MCF 10A (cell line): ENCODE results near the gene NAA80. TPM values are rescaled to one million over a fixed set of nuclear protein-coding genes. Genes with fewer than 3 reads are reported as not detected.

Source experiments
- BruUV-seq: library from RNA; stranded (reverse); fragments of 400-500 nt; replicated peaks from 2 replicates; lab custom pipeline; 2021; lab: Mats Ljungman, UMichigan
- CTCF ChIA-PET: fragments of 300-600 bp; sonication (Branson Sonifier 250); formaldehyde crosslinking; extraction: SDS; loops from one replicate; lab custom pipeline; 2021; ENCODE audit warnings: antibody characterized with exemption, inconsistent platforms; lab: Yijun Ruan, JAX
- POLR2A ChIA-PET: fragments of 300-600, 350-650 bp; sonication (Branson Sonifier 250); formaldehyde crosslinking; extraction: SDS; loops from one replicate; lab custom pipeline; 2020; ENCODE audit warnings: antibody characterized with exemption, inconsistent platforms; lab: Yijun Ruan, JAX
- DNase-seq: peaks from one replicate; pipeline ENCODE4 v3.0.0-alpha.2; 2018; ENCODE audit not compliant: unreplicated experiment
- H3K27ac Mint-ChIP-seq: one replicate; pipeline ENCODE4 v1.8.0; 2022; ENCODE audit warnings: mild to moderate bottlenecking, low read depth, mixed read lengths; ENCODE audit not compliant: unreplicated experiment
- H3K27me3 Mint-ChIP-seq: one replicate; pipeline ENCODE4 v1.8.0; 2022; ENCODE audit warnings: mixed read lengths; ENCODE audit not compliant: insufficient read depth, unreplicated experiment
- H3K36me3 Mint-ChIP-seq: one replicate; pipeline ENCODE4 v1.8.0; 2022; ENCODE audit warnings: mild to moderate bottlenecking, moderate library complexity, mixed read lengths; ENCODE audit not compliant: insufficient read depth, unreplicated experiment
- H3K4me1 Mint-ChIP-seq: one replicate; pipeline ENCODE4 v1.8.0; 2022; ENCODE audit warnings: mixed read lengths; ENCODE audit not compliant: insufficient read depth, unreplicated experiment
- H3K4me3 Mint-ChIP-seq: one replicate; pipeline ENCODE4 v1.8.0; 2022; ENCODE audit warnings: mild to moderate bottlenecking, moderate library complexity, mixed read lengths; ENCODE audit not compliant: unreplicated experiment
- H3K9me3 Mint-ChIP-seq: one replicate; pipeline ENCODE4 v1.8.0; 2022; ENCODE audit warnings: mixed read lengths; ENCODE audit not compliant: unreplicated experiment
- CTCF ChIP-seq: fragments of 200-600 bp; IDR thresholded peaks from one replicate; pipeline ENCODE4 v1.8.0; 2022; ENCODE audit warnings: antibody characterized with exemption, mild to moderate bottlenecking; ENCODE audit not compliant: unreplicated experiment
- intact Hi-C: fragments of 100-400 bp; cut with micrococcal nuclease; formaldehyde crosslinking; loops from 2 replicates; pipeline ENCODE4 v1.14.1; 2022
- total RNA-seq: library from RNA; stranded (reverse); gene quantifications from 2 replicates; pipeline ENCODE4 v1.2.3, GENCODE V29; 2022

Gene NAA80
- total RNA-seq, 1 experiment from 2014 or later, result 12.4 TPM

GRCh38 chr3:50267280-50267913, 31.8 kb downstream of the NAA80 start:
- POLR2A ChIA-PET, result interaction anchor here (0.6 to 0.8 kb wide), 3 partner anchors 16 to 60 kb away, joined by 3 to 5 read pairs (median 4); no protein-coding TSS in a partner anchor
- Mint-ChIP-seq H3K27ac (no peak overlapping the region), H3K9me3 (no peaks in the 10 kb centered on the region), H3K4me1 (peaks cover 34% of the 10 kb centered on the region), H3K27me3 (no peaks in the 10 kb centered on the region), H3K4me3 (no peak overlapping the region), H3K36me3 (peaks cover 5% of the 10 kb centered on the region)
- no TSS peak for BruUV-seq
- TF ChIP-seq CTCF, result no peak
- intact Hi-C loops, result no loop called here
- CTCF ChIA-PET, result interaction anchor here (0.6 to 1.6 kb wide), 5 partner anchors 16 to 179 kb away, joined by 3 to 12 read pairs (median 3); no protein-coding TSS in a partner anchor
- no peak for DNase-seq

- POLR2A ChIA-PET, result interaction anchor here (0.6 to 0.8 kb wide), 2 partner anchors 41 to 61 kb away, joined by 3 to 5 read pairs; no protein-coding TSS in a partner anchor
- Mint-ChIP-seq H3K27me3 (no peaks in the 10 kb centered on the region), H3K9me3 (no peaks in the 10 kb centered on the region), H3K36me3 (peaks cover 5% of the 10 kb centered on the region), H3K4me1 (peaks cover 34% of the 10 kb centered on the region), H3K4me3 (no peak overlapping the region), H3K27ac (no peak overlapping the region)
- intact Hi-C loops, result no loop called here
- DNase-seq, result no peak
- no TSS peak for BruUV-seq
- CTCF ChIA-PET, result interaction anchor here (0.6 to 1.6 kb wide), 7 partner anchors 15 to 167 kb away, joined by 3 to 12 read pairs (median 3); no protein-coding TSS in a partner anchor
- no peak for TF ChIP-seq CTCF
Measured at GRCh38 chr3:50266836-50267235, 32.4 kb downstream of the NAA80 start.

- BruUV-seq, result no TSS peak
- H3K27ac Mint-ChIP-seq, result no peak overlapping the region
- intact Hi-C loops, result no loop called here
- DNase-seq, result no peak
- peaks cover 27% of the 10 kb centered on the region for H3K4me1 Mint-ChIP-seq
- no peaks in the 10 kb centered on the region for H3K27me3 Mint-ChIP-seq
- H3K9me3 Mint-ChIP-seq, result no peaks in the 10 kb centered on the region
- POLR2A ChIA-PET, result interaction anchor here (1.1 to 1.5 kb wide), 2 partner anchors 19 to 62 kb away, joined by 3 read pairs; partner anchors contain the start of gene TUSC2
- no peak overlapping the region for H3K4me3 Mint-ChIP-seq
- TF ChIP-seq CTCF, result no peak
- H3K36me3 Mint-ChIP-seq, result no peaks in the 10 kb centered on the region
- CTCF ChIA-PET, result interaction anchor here (0.6 to 1.0 kb wide), 4 partner anchors 56 to 127 kb away, joined by 3 to 4 read pairs (median 3); no protein-coding TSS in a partner anchor
Measured at GRCh38 chr3:50266017-50266416, 33.2 kb downstream of the NAA80 start.

- no peak overlapping the region for H3K27ac Mint-ChIP-seq
- H3K9me3 Mint-ChIP-seq, result no peaks in the 10 kb centered on the region
- TF ChIP-seq CTCF, result no peak
- no peak overlapping the region for H3K4me3 Mint-ChIP-seq
- no TSS peak for BruUV-seq
- H3K27me3 Mint-ChIP-seq, result no peaks in the 10 kb centered on the region
- no peak for DNase-seq
- POLR2A ChIA-PET, result interaction anchor here (1.1 to 1.5 kb wide), 2 partner anchors 19 to 62 kb away, joined by 3 read pairs; partner anchors contain the start of gene TUSC2
- intact Hi-C loops, result no loop called here
- no peaks in the 10 kb centered on the region for H3K36me3 Mint-ChIP-seq
- H3K4me1 Mint-ChIP-seq, result peaks cover 25% of the 10 kb centered on the region
- CTCF ChIA-PET, result interaction anchor here (0.6 to 1.5 kb wide), 3 partner anchors 9 to 63 kb away, joined by 3 to 11 read pairs (median 3); no protein-coding TSS in a partner anchor
Measured at GRCh38 chr3:50265571-50265970, 33.6 kb downstream of the NAA80 start.
